SK-N-MC (cell line): ENCODE measurements around the gene TSHZ1.

Experiments used
- EZH2 ChIP-seq: fragments of 200-600 bp; sonication (generic); IDR thresholded peaks from one replicate; pipeline ENCODE4 v1.6.1; 2017; ENCODE audit warnings: antibody characterized with exemption
- POLR2AphosphoS5 ChIP-seq: IDR thresholded peaks from 2 replicates; pipeline ENCODE4 v1.6.1; 2012; ENCODE audit warnings: mild to moderate bottlenecking, low read depth, low read length, borderline replicate concordance

- no peak for TF ChIP-seq EZH2
- no peak for TF ChIP-seq POLR2AphosphoS5
These were observed 1.6 kb downstream of the TSHZ1 start for GRCh38 chr18:75211953-75212750.
